NCI-H1092 (cell line): ENCODE measurements around the gene CMIP.
A peak's percentile ranks its signal among the peaks of the same experiment; 100 is the strongest.

ENCODE experiments used
- DNase-seq: peaks from one replicate; lab custom pipeline; 2025; lab: John Stamatoyannopoulos, UW

Gene CMIP

DNA sequence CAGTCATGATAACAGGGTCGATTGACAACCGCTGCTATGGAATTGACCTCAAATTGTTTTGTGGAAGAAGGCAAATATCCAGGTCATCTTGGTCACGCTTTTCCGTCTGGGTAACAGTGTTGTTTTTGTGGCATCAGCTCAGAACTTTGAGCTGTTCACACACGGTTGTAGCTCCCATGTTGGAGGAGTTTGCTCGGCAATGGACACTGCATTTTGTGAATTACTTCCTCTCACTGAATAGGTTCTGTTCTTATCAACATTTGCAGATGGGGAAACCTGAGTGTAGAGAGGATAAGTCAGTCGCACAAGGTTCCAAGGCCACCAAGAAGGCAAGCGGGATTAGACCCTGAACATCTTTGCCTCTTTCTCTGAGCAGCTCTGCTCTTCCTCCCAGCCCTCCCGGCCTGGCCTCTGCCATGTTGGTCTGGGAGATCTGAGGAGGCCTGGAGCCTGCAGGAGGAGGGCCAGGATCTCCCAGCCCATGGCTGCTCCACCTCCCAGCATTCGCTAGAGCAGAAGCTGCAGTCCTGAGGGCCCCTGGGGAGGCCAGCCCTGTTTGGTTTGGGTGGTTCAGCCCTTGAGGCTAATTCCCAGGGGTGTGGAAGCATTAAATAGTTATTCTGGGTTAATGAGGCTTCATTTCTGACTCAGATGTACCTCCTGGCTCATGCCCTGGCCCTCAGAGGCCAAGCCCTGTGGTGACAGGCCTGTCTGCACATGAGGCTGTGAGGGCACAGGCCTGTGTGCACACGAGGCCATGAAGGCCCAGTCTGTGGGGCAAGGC lies 180.3 kb downstream of the CMIP start:
- DNase-seq: no peak

DNA sequence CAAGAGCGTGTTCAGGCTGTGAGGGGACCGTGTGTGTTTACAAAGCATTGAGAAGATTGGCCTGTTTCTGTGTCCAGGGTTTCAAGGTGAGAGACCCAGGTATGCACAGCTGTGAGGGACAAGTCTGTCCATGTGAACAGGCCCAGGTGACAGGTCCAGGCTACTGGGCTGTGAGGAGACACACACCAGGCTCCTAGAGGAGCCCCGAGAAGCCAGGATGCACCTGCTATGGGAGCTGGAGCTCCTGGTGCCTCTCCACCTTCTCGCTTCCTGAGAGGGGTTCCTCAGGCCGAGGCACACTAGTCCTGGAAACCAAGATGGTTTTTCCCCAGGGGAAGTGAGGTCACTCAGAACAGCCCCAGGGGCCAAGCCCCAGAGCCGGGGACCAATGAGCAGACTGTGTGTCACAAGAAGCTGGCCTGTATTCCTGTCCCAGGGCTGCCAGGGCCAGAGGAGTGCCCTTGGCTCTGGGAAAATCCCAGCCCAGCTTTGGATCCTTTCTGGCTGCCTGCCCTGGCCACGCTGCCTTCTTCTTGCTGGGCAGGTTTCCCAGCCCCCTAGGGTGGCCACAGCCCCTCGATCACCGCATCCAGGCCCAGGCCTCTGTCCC lies 181.0 kb downstream of the CMIP start:
- peak; percentile 52 for DNase-seq

DNA sequence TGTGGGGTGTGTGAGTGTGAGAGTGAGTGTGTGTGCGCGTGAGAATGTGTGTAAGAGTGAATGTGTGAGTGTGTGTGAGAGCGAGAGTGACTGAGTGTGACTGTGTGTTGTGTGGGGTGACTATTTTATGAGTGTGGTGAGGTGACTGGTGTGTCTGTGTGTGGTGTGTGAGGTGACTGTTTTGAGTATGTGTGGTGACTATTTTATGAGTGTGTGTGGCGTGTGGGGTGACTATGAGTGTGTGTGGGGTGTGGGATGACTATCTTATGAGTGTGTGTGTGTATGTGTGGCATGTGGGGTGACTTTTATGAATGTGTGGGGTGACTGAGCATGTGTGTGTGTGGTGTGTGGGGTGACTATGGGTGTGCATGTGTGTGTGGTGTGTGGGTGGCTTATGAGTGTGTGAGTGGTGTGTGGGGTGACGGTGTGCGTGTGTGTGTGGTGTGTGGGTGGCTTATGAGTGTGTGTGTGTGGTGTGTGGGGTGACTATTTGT lies 181.6 kb downstream of the CMIP start:
- no peak for DNase-seq

DNA sequence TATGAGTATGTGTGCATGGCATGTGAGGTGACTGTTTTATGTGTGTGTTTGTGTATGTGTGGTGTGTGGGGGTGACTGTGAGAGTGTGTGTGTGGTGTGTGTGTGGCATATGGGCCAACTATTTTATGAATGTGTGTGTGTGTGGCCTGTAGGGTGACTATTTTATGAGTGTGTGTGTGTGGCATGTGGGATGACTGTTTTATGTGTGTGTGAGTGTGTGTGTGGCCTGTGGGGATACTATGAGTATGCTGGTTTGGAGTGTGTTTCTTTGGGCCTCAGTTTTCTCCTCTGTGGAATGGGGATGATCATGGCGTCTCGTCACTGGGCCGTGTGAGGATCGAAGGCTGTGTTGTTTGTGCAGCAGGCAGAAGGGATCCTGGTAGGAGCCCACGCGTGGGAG lies 182.4 kb downstream of the CMIP start:
- DNase-seq: no peak

DNA sequence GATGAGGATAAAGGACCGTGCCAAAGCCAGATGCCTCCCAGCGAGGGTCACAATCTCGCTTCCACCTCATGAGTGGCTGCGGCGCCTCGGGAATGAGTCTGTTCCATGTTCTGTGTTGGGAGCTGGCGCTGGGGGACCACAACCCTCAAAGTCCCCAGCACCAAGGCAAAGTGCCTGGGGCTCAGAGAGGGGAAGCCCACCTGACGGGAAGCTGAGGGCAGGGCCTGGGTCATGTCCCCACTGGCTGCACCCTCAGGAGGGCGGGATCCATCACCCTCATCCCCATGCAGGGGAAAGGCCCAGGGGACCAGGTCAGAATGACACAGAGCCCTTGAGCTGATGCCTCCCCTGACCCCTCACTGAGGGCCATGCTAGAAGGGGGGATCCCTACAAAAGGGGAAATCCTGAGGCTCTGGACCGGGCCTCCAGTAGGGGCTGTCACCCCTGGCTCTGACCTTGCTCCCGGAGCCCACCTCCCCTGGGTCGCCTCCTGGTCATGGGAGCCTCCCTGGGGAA lies 183.2 kb downstream of the CMIP start:
- no peak for DNase-seq

DNA sequence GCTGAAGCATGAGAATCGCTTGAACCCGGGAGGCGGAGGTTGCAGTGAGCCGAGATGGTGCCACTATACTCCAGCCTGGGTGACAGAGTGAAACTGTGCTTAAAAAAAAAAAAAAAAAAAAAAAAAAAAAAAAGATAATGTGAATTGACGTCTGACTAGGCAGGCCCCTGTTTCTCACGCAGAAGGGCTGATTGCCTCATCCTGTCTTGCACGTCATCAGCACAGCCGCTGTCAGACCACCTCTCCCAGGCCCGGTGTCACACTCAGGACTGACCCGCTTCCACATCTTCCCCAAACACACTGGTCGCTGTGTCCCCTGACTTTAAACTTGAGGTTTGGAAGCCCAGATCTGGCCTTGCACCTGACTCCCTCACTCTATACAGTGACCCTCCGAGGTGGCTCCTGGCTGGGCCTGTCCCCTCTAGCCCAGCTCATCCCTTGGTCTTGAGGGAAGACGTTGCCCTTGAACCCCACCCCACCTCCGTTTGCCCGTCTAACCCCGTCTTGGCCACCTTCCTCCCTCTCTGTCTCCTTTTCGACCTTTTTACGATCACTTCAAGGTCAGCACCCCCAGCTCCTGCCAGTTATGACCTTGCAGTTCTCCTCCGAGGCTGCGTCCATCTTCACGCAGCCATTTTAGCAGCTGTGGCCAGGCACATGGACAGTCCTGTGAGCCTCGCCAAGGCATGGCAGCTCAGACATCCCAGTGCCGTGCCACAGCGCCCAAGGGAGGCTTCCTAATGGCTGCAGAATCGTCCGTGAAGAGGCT lies 184.6 kb downstream of the CMIP start:
- no peak for DNase-seq

DNA sequence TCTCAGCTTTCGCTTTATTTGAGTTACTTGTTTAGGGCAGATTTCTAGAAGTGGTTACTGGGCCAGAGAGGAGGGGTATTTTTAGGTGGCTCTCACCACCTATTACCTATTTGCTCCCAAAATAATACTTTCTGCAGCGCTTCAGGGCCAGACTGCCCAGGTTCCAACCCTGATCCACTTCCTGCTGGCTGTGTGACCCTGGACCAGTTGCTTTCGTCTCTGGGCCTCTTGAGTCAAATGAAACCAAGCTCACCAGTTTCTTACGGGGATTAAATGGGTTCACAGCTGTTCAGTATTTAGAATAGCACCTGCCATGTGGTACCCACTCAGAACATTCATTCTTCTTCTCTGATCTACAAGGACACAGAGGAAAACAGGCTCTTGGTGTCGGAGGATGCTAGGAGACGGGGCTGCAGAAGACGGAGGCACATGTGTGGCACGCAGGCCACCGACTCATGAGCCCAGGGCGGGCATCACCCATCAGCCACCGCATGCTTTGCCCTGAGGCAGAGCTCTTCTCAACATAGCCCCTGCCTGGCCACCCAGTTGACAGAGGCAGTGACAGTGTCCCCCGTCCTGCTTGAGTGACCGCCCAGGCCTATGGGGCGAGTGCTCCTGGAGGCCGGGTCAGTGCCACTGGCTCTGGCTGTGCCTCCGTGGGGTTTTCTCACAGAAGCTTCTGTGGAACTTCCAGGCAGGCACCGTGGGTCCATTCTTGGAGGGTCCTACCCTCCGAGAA lies 185.5 kb downstream of the CMIP start:
- no peak for DNase-seq

DNA sequence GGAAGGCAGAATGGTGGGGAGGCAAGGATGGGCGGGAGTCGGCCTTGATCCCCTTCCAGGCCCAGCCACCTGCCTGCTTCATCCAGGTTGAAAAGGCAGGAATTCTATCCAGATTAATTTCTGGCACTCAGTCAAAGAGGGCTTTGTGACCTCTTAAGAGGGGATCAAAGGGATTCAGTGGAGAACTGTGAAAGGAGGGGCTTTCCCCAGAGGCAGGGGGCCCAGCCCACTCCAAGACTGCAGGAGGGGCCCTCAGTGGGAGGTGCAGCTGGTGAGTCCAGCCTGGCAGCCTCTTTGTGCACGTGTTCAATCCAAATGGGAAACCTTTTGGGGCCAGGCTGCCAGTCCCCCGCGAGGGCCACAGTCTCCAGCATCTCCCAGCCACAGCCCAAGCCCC lies 186.0 kb downstream of the CMIP start:
- DNase-seq: peak; percentile 90

DNA sequence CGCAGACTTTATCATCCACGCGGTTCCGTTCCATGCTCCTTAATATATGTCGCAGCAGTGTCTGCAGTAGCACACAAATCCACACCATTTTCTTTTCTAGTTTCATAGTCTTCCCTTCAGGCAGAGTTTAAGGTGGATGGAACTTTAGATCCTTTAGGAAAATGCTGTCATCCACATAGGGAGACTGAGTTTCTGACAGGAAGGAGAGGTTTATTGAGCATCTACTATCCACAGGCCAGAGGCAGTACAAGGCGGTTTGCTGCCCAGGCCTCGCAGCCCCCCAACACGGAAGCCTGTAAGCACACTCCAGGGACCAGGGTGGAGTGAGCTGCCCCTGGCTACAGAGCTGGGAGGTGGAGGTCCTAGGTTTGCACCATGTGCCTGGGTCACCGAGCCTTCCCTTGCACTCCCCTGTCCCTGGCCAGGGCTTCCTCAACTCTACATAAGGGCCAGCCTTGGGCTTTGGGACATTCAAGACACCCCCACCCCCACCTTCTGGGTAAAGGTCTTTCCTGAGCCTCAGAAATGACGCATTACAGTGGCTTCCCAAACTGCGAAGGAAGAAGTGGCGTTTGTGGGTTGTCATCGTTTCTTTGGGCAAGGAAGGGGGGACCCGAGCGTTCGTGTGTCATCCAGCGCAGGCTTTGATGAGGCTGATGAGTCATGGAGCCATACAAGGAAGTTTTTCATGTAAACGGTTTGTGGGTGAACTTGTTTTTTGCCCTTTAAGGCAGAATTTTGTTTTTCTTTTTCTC lies 188.0 kb downstream of the CMIP start:
- no peak for DNase-seq

DNA sequence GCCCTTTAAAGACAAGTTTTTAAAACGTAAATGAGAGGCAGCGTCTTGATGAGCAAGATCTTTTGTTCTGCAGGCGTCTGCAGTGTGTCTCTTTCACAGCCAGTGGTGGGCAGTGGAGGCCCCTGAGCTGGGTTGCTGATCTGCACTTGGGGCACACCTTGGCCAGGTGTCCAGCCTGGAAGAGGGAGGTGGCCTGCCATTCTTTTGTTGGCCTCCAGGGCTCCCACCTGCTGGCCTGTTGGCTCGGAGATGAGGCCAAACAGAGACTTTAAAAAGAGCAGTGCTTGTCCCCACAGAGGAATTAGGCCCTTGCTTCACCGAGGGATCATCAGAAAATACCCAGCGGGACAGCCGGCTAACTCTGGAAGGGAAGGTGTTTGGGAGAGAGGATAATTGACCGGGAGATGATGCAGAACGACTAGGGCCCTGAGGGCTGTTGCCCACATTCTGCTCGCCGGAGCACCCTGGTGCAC lies 188.6 kb downstream of the CMIP start:
- no peak for DNase-seq

DNA sequence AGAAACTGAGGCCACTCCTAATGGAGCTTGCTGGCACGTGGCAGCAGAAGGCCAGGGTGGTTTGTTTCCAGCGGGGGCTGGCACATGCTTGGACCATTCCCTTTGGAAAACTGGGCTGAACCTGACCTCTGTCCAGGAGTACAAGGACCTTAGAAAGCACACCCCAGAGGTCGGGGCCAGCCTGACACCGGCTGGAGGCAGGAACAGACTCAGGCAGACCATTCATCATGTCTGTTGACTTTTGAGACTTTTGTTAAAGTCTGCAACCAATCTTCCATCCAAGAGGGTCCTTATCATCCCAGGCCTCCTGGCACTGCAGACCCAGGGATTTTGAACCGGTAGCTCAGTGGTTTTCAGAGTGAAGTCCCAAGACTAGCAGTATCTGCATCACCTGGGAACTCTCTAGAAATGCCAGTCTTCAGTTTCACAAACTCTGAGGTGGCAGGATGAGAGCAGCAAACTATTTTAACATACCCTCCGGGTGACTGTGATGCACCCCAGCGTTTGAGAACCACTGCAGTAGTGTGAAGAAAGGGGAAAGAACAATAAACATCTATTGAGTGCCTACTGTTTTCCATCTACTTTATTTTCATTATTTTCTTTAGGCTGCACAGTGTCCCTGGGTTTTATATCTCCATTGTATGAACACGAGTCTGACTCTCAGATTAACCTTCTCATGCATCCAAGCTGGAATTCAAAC lies 189.2 kb downstream of the CMIP start:
- DNase-seq: no peak

DNA sequence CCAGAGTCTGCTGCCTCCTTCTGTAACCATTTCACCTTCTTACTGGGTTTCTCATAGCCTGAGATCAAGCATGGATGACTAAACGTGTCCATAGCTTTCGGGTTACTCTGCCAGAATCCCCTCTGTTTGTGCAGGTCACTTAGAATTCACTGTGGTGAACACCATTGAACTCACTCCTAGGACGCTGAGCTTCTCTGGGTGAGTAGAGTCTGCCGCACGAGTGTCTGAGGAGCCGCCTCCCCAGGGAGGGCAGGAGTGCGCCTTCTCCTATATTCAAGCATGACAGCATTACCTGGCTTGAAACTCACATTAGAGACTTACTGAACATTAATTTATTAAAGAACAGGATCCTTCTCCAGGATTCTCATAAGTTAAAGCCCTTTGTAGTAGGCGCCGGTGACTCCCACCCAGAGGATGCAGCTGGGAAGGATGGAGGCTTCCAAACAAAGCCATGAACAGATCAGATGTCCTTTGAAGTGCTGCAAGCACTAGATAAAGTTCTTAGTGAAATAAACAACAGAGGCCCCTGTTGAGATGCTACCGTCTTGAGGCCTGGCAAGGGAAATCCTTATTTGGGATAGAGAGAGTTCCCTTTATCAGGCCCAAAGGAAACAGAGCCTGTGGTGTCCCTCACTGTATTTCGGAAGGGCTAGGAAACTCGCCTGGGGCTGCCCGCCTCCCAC lies 189.9 kb downstream of the CMIP start:
- DNase-seq: peak; percentile 25

DNA sequence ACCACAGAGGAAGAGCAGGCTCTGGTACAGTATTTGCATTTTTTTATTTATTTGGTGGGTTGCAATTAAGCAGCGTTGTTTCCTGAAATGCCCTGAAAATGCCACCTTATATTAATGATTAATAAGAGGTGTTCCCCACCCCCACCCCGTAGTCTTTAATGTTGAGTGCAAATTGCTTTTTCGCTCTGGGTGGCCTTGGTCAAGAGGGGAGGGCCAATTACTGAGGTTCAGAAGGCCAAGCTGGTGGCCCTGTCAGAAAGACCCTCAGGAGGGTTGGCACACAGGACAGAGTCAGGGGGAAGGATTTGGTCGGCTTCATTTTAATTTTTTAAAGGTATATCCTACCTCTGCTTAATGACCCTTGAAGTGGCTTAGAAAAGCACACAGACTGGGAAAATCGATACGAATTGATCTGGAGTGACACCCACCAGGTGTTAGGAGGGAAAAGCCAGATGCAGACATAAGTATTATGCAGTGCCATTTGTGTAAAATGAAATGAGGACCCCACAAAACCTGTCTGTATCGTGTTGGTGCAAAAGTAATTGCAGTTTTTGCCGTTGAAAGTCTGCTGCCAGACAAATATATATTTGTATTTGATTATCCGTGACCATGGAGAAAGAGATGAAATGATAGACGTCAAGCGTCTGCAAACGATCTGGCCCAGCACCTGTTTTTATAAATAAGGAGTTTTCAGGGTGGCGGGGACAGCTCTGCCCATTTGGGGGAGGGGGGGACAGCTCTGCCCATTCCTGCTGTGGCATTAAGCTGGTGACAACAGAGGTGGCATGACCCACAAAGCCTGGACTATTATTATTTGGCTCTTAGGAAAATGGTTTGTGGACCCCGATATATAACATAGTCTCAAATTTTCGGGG lies 190.7 kb downstream of the CMIP start:
- DNase-seq: peak; percentile 68

DNA sequence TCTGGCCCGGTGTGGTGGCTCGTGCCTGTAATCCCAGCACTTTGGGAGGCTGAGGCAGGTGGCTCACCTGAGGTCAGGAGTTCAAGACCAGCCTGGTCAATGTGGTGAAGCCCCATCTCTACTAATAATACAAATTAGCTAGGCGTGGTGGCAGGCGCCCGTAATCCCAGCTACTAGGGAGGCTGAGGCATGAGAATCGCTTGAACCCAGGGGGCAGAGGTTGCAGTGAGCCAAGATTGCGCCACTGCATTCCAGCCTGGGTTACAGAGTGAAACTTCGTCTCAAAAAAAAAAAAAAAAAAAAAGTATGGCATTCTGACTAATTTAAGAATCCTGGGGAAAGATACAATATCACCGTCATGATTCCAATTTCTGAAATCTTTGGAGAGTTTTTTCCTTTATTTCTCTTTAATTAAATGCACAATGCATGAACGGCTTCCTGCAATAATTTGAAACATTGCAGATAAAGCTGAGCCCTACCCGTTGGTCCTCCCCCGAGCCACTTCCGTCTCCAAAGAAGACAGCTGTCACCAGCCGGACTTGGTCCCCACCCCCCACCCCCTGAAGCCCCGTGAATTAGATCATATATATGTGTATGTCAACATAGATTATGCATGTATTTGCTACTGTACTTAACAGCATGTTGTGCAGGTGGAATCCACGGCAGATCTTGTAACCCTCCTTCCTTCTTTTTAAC lies 191.8 kb downstream of the CMIP start:
- peak; percentile 26 for DNase-seq

DNA sequence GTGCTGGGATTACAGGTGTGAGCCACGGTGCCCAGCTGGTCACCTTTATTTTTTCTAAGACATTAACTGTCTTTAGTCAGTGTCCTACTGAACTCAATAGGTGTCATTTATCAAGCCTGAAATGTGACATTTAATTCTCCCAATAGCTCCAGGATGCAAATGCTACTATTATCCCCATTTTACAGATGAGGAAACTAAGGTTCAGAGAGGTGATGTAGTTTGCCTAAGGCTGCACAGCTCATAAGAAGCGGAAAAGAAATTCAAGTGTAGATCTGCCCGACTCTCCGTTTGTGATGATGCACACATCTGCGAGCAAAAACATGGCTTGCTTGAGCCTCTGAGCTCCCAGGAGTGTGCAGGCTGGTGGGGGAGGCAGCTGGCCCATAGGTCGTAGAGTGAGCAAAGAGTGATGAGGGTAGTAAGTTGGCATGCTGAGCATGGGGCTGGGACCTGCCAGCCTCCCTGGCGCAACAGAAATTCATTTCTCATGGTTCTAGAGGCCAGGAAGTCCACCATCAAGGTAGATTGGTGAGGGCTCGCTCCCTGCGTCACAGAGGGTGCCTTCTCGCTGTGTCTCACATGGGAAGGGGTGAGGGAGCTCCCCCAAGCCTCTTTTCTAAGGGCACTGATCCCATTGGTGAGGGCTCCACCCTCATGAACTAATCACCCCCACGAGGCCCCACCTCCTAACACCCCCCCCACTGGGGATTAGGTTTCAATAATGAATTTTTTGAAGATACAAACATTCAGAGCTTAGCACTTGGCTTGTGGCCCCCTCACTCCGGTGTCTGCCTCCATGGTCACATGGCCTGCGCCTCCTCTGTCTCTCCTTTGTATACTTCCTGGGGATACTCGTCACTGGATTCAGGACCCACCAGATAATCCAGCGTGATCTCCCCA lies 193.0 kb downstream of the CMIP start:
- DNase-seq: no peak

DNA sequence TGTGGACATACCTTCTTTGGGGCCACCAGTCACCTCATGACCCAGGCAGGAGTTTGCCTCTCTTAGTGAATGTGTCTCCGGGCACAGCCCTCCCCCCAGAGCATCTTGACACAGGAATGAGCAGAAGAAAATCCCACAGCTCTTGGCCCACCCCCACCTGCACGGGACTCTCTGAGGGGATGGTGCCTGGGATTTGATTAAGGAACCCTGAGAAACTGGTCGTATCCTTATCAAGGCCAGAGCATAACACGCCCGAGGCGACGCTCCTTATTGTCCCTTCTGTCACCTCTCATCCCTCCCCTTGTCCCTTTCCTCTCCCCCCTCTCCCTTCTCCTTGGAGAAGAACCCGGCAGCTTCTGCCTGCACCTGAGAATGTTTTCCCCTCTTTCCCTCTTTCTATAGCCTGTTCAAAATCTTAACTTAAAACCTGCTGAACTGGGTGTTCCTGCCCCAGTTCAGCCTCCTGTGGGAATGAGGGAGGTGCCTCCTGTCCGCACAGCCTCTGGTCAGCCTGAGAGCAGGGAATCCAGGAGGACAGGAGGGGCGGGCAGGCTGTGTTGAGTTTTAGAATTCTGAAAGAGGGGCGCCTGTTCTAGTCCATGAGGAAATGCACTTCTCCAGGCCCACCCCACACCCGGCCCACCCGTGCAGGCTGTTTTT lies 193.8 kb downstream of the CMIP start:
- no peak for DNase-seq

DNA sequence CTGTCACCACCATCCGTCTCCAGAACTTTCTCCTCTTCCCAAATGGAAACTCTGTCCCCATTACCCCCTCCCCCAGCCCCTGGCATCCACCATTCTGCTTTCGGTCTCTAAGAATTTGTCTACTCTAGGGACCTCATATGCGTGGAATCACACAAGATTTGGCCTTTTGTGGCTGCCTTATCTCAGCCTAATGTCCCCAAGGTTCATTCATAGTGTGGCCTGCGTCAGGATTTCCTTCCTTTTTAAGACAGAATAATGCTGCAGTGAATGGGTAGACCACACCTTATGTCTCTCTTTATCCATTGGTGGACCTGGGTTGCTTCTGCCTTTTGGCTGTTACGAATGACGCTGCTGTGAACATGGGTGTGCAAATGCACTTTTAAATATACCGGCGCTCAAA lies 194.7 kb downstream of the CMIP start:
- DNase-seq: no peak
